Posterior vena cava (tissue), 2 donors: ENCODE data around the gene POLA1. TPM values are rescaled to one million over a fixed set of nuclear protein-coding genes. Genes with fewer than 3 reads are reported as not detected.

Experiments used
- DNase-seq: peaks from one replicate; pipeline ENCODE4 v3.0.0-alpha.2; 2020; ENCODE audit warnings: low spot score
- intact Hi-C, 2 donors: fragments of 100-400 bp; cut with DNase I; formaldehyde crosslinking; loops; one replicate each; pipeline versions ENCODE4 v1.14.1 to v1.14.2; 2022 to 2023
- total RNA-seq, 2 donors: library from RNA; stranded (reverse); fragmentation: NEBNext Ultra II Directional; extraction: Animal tissue kit (Norgen Biotek cat#: 25700); gene quantifications; one replicate each; pipeline ENCODE4 v1.2.1, GENCODE V29; 2021
- donor health status: DM: yes; HTN: yes; CAD: no.
- donor health status: DM: yes; HTN: yes; CAD: no.

POLA1 gene
- total RNA-seq, 2 donors from 2014 or later = 10.4 to 12.1 TPM

GRCh38 chrX:24954732-24955131, 261.0 kb downstream of the POLA1 start:
- no peak for DNase-seq
- intact Hi-C loops = no loop called here

GRCh38 chrX:24955372-24955930, 261.7 kb downstream of the POLA1 start:
- intact Hi-C loops = no loop called here
- no peak for DNase-seq

- no peak for DNase-seq
- intact Hi-C loops = no loop called here
Observed at GRCh38 chrX:24956828-24957227, 263.1 kb downstream of the POLA1 start.

DNA sequence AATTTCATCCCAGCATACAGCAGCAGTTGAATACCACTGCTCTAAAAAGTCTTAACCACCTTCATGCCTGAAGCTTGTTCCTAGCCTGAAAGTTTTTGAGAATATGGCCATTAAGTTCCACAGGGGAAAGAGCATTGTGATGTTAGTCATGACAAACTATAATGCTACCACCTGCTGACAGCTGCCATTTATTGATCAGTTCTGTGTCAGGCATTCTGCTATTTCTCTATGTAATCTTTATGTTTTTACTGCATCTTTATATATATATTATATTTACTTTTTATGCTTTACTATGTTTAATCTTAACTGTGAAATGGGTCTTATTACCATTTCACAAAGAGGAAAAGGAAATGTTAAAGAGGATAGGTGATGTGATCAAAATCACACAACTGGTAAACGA, 268.1 kb downstream of the POLA1 start:
- intact Hi-C loops = no loop called here
- no peak for DNase-seq

DNA sequence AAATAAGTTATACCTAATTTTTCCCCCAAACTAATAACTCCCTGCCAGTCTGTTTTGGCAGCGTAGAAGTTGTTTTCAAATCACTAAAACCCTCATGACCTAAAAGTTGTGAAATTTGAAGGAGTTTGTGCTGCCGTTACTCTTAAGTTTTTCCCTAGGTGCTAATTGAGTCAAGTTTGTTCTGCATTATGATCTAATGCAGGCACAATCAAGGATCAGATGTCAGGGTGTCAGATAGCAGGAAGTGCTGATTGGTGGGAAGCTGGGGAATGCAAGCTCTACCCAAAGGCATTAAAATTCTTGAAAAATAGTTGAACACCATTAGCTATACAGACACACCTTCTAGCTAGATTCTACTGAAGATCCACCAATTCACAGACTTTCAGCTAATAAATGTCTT, 270.1 kb downstream of the POLA1 start:
- no peak for DNase-seq
- intact Hi-C loops = no loop called here

GRCh38 chrX:24965372-24965771, 271.7 kb downstream of the POLA1 start:
- no peak for DNase-seq
- intact Hi-C loops = no loop called here

- intact Hi-C loops = no loop called here
- no peak for DNase-seq
Observed at GRCh38 chrX:24969812-24970211, 276.1 kb downstream of the POLA1 start.

- intact Hi-C loops = no loop called here
- DNase-seq = no peak
Observed at GRCh38 chrX:24979081-24979480, 285.4 kb downstream of the POLA1 start.

DNA sequence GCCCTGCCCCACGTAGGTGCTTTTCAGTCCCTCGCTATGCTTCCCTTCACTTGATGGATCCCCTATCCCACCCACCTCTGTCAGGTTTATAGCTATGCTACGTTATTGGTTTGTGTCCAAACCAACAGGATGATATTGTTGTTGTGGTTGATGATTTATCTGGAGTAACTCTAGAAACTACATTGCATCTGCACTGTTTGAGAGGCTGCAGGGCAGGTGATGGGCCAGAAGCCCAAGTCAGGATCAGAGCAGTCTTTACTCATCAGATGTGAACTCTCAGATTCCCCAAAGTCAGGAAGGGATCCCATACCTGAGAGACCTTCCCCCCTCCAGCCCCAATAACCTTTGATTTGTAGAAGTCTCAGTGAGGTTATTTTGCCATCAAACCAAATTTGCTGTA, 287.3 kb downstream of the POLA1 start:
- no peak for DNase-seq
- intact Hi-C loops = no loop called here

- intact Hi-C loops = no loop called here
Observed at GRCh38 chrX:24982306-24982965, 288.7 kb downstream of the POLA1 start.

GRCh38 chrX:24983931-24984330, 290.2 kb downstream of the POLA1 start:
- no peak for DNase-seq
- intact Hi-C loops = loop anchor here in 1 of 2 donors (2.0 kb wide), 1 partner anchor 35 kb away; no protein-coding TSS in a partner anchor

More at GRCh38 chrX:24982306-24982965, 288.7 kb downstream of the POLA1 start:
- DNase-seq = no peak

DNA sequence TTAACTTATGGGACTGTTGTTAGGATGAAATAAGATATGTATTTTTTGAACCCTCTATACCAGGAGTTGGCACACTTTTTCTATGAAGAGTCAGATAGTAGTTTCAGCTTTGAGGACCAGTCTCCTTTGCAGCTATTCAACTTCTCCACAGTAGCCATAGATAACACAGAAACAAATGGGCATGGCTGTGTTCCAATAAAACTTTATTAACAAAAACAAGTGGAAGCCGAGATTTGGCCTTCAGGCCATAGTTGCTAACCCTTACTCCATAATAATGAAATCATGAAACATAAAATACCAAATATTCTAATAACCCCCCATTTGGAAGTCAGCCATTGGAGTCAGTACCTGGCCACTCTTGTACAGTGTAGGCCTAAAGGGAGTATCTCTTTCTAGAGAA, 291.4 kb downstream of the POLA1 start:
- no peak for DNase-seq
- intact Hi-C loops = loop anchor here in 1 of 2 donors (2.0 kb wide), 1 partner anchor 36 kb away; no protein-coding TSS in a partner anchor

- no peak for DNase-seq
- intact Hi-C loops = no loop called here
Observed at GRCh38 chrX:24987731-24988130, 294.0 kb downstream of the POLA1 start.

DNA sequence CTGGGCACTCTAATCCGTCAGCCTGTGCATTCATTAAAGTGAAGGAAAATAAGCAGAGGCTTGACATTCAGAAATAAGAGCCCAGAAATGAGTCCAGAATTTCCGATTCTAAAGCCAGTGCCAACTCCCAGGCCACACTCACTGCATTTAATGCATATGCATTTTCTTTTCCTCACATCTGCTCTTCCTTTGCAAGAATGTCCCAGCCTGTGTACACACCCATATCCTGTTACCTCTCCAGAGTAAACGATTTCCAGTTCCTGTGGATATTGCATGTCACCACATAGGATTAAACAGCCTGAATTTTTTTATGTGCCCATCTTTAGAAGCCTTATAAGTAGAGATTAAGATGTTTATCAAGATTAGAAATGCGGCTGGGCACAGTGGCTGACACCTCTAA, 294.6 kb downstream of the POLA1 start:
- intact Hi-C loops = no loop called here

GRCh38 chrX:24990535-24990934, 296.8 kb downstream of the POLA1 start:
- intact Hi-C loops = loop anchor here in 1 of 2 donors (5.0 kb wide), 1 partner anchor 728 kb away; no protein-coding TSS in a partner anchor
- DNase-seq = no peak

More for the DNA sequence above, 294.6 kb downstream of the POLA1 start:
- no peak for DNase-seq

GRCh38 chrX:24993879-24994278, 300.2 kb downstream of the POLA1 start:
- intact Hi-C loops = loop anchor here in 1 of 2 donors (5.0 kb wide), 1 partner anchor 732 kb away; no protein-coding TSS in a partner anchor

GRCh38 chrX:24996096-24996709, 302.5 kb downstream of the POLA1 start:
- intact Hi-C loops = loop anchor here in 1 of 2 donors (5.0 kb wide), 1 partner anchor 1719 kb away; no protein-coding TSS in a partner anchor
- no peak for DNase-seq

More at GRCh38 chrX:24993879-24994278, 300.2 kb downstream of the POLA1 start:
- DNase-seq = no peak

GRCh38 chrX:24999511-24999910, 305.8 kb downstream of the POLA1 start:
- DNase-seq = no peak
- intact Hi-C loops = loop anchor here in 1 of 2 donors (5.0 kb wide), 1 partner anchor 1722 kb away; no protein-coding TSS in a partner anchor

DNA sequence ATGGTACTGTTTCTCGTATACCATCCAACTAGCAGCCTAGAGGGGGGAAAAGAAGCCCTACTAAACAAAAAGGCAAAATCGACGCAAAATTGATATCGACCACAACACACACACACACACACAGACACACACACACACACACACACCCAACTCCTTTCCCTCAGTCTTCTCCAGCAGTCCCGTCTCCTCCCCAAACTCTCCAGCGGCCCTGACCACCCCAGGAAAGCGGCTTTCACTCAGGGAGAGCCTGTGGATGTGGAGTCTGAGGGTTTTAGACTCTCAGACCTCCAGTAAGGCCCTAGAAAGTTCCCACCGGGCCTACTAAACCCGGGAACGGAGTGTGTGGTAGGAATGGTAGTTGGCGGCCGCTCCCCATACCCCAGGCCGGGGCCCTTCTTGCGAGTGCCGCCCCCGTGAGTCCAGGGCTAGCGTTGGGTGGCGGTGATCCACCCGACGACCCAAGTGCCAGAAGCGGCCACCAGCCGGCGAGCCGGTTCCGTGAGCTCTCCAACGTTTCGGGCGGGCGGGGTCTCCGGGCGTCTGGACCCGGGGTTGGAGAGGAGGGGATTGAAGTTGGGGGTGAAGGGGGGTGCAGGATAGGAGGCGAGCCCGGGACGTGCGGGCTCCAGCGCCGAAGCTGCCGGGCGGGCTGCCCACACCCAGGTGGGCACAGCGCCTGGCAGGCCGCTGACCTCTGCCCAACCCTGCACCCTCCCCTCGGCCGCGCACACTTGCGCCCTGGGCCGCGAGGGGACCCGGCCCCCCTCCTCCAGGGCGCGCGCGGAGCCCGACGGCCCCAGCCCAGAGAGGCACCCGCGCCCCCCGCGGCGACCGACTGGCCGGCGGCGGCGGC, 308.3 kb downstream of the POLA1 start:
- intact Hi-C loops = no loop called here
- no peak for DNase-seq

GRCh38 chrX:25002661-25003020, 308.9 kb downstream of the POLA1 start:
- intact Hi-C loops = no loop called here
- no peak for DNase-seq
